Loucy (cell line): ENCODE data around the gene SLC35G1.

Experiments
- H2AFZ ChIP-seq: fragments of 200-600 bp; sonication (generic); 2 replicates; pipeline ENCODE4 v1.6.0; 2016; ENCODE audit warnings: antibody characterized with exemption, mild to moderate bottlenecking, low read length, moderate library complexity
- H3F3A ChIP-seq: fragments of 200-600 bp; 2 replicates; pipeline ENCODE4 v1.6.0; 2016; ENCODE audit warnings: antibody characterized with exemption, low read depth, mild to moderate bottlenecking
- H3K27me3 ChIP-seq: fragments of 200-600 bp; sonication (generic); 2 replicates; pipeline ENCODE4 v1.6.1; 2014; ENCODE audit warnings: low read length, mild to moderate bottlenecking; ENCODE audit not compliant: insufficient read depth, poor library complexity, severe bottlenecking
- H3K36me3 ChIP-seq: fragments of 200-600 bp; sonication (generic); 2 replicates; pipeline ENCODE4 v1.6.1; 2016; ENCODE audit warnings: low read length; ENCODE audit not compliant: insufficient read depth
- H3K4me1 ChIP-seq: fragments of 200-600 bp; sonication (generic); 2 replicates; pipeline ENCODE4 v1.5.1; 2014; ENCODE audit warnings: low read length, mild to moderate bottlenecking; ENCODE audit not compliant: insufficient read depth, poor library complexity, severe bottlenecking
- H3K4me2 ChIP-seq: fragments of 200-600 bp; sonication (generic); 2 replicates; pipeline ENCODE4 v1.6.0; 2014; ENCODE audit warnings: antibody characterized with exemption, low read length, low read depth, mild to moderate bottlenecking; ENCODE audit not compliant: poor library complexity, severe bottlenecking
- H3K4me3 ChIP-seq: fragments of 200-600 bp; sonication (generic); 2 replicates; pipeline ENCODE4 v1.5.1; 2014; ENCODE audit warnings: low read length, mild to moderate bottlenecking, mixed read lengths; ENCODE audit not compliant: poor library complexity, severe bottlenecking
- H3K79me2 ChIP-seq: fragments of 200-600 bp; sonication (generic); 2 replicates; pipeline ENCODE4 v1.6.1; 2014; ENCODE audit warnings: low read length; ENCODE audit not compliant: insufficient read depth
- H3K9ac ChIP-seq: fragments of 200-600 bp; sonication (generic); 2 replicates; pipeline ENCODE4 v1.6.0; 2014; ENCODE audit warnings: mild to moderate bottlenecking, low read depth, low read length, moderate library complexity; ENCODE audit not compliant: poor library complexity, severe bottlenecking
- H3K9me2 ChIP-seq: fragments of 200-600 bp; sonication (generic); replicated peaks from 2 replicates; pipeline ENCODE4 v1.6.1; 2016; ENCODE audit warnings: low read depth, low read length, mixed read lengths
- H3K9me3 ChIP-seq: fragments of 200-600 bp; sonication (generic); 2 replicates; pipeline ENCODE4 v1.6.1; 2014; ENCODE audit warnings: mild to moderate bottlenecking, antibody characterized with exemption, low read length, low read depth; ENCODE audit not compliant: insufficient read depth
- H4K20me1 ChIP-seq: fragments of 200-600 bp; sonication (generic); 2 replicates; pipeline ENCODE4 v1.6.0; 2014; ENCODE audit warnings: antibody characterized with exemption, low read length, mild to moderate bottlenecking; ENCODE audit not compliant: insufficient read depth, poor library complexity, severe bottlenecking
- EZH2phosphoT487 ChIP-seq: fragments of 200-600 bp; IDR thresholded peaks from 2 replicates; pipeline ENCODE4 v1.6.1; 2018; ENCODE audit warnings: antibody characterized with exemption, mild to moderate bottlenecking, moderate library complexity, borderline replicate concordance
- TF ChIP-seq, protein P1 (sequence below): fragments of 200-600 bp; sonication (generic); conservative IDR thresholded peaks from 2 replicates; pipeline ENCODE4 v1.5.1; 2014; ENCODE audit warnings: mild to moderate bottlenecking, antibody characterized with exemption, low read length

The SLC35G1 gene

DNA sequence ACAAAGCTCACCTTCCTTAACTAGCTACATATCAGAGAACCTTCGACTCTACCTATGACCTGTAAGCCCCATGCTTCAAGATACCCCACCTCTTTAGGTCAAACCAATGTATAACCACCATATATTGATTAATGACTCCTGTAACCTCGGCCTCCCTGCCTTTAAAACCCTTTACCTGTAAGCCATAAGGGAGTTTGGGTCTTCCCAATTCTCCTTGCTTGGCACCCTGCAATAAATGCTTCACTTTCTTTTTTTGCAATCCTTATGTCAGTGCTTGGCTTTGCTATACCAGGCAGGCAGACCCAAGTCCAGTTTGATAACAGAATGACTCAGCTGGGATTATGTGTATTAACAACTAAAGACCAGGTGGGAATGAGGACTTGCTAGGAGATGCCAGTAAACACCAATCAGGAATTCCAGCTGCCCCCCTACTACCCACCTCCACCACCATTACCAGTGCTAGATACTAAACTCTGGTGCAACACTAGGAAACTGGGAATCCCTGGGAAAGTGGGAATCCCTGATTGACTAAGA, 22.0 kb upstream of the SLC35G1 start:
- H3F3A ChIP-seq, result no peaks in the 10 kb centered on the region
- TF ChIP-seq, protein P1, sequence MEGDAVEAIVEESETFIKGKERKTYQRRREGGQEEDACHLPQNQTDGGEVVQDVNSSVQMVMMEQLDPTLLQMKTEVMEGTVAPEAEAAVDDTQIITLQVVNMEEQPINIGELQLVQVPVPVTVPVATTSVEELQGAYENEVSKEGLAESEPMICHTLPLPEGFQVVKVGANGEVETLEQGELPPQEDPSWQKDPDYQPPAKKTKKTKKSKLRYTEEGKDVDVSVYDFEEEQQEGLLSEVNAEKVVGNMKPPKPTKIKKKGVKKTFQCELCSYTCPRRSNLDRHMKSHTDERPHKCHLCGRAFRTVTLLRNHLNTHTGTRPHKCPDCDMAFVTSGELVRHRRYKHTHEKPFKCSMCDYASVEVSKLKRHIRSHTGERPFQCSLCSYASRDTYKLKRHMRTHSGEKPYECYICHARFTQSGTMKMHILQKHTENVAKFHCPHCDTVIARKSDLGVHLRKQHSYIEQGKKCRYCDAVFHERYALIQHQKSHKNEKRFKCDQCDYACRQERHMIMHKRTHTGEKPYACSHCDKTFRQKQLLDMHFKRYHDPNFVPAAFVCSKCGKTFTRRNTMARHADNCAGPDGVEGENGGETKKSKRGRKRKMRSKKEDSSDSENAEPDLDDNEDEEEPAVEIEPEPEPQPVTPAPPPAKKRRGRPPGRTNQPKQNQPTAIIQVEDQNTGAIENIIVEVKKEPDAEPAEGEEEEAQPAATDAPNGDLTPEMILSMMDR, result no peak
- H3K4me3 ChIP-seq, result no peak overlapping the region
- no peak overlapping the region for H3K4me2 ChIP-seq
- no peaks in the 10 kb centered on the region for H4K20me1 ChIP-seq
- H3K9me3 ChIP-seq, result no peaks in the 10 kb centered on the region
- H3K9ac ChIP-seq, result no peak overlapping the region
- H3K79me2 ChIP-seq, result no peaks in the 10 kb centered on the region
- no peaks in the 10 kb centered on the region for H3K9me2 ChIP-seq
- no peaks in the 10 kb centered on the region for H3K36me3 ChIP-seq
- H3K27me3 ChIP-seq, result no peaks in the 10 kb centered on the region
- no peak overlapping the region for H2AFZ ChIP-seq
- no peaks in the 10 kb centered on the region for H3K4me1 ChIP-seq

DNA sequence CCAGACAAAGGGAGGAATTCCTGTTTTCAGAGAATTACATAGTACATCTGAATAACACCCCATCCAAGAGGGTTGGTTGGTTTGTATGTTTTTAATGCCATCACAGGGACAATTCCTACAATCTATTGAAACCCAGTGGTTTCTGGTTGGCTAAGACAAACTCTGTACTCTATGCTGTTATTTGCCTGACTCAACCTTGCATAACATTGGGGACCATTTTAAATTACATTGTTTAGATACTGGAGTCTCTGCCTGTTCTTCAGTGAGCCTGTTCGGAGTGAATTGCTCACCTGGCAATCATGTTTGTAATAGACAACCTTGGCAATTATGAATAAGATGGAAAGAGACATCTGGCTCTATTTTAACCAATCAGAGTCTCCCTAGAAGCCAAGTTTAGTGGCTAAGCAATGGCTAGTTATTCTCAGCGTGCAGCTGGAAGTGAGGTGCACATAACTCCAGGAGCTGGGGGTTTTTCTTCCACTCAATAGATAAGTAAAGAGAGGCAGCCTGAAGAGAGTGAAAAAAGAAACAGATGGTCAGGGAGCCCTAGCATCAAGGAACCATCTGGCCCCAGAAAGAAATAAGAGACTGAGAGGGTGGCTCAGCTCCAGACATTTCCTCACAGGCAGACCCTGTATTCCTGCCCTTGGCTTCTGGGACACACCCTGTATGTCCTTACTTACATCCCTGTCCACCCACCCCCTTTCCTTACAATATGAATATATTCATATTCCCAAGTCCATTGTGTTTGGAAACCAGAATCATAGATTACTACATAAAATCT, 21.2 kb upstream of the SLC35G1 start:
- no peaks in the 10 kb centered on the region for H3K27me3 ChIP-seq
- no peaks in the 10 kb centered on the region for H3F3A ChIP-seq
- H3K9me2 ChIP-seq, result no peaks in the 10 kb centered on the region
- H3K9me3 ChIP-seq, result no peaks in the 10 kb centered on the region
- no peaks in the 10 kb centered on the region for H3K79me2 ChIP-seq
- no peak overlapping the region for H2AFZ ChIP-seq
- no peak for TF ChIP-seq EZH2phosphoT487
- TF ChIP-seq, protein P1, result no peak
- H3K36me3 ChIP-seq, result no peaks in the 10 kb centered on the region
- H3K4me2 ChIP-seq, result no peak overlapping the region
- H3K4me3 ChIP-seq, result no peak overlapping the region
- no peaks in the 10 kb centered on the region for H3K4me1 ChIP-seq
- H3K9ac ChIP-seq, result no peak overlapping the region
- no peaks in the 10 kb centered on the region for H4K20me1 ChIP-seq

DNA sequence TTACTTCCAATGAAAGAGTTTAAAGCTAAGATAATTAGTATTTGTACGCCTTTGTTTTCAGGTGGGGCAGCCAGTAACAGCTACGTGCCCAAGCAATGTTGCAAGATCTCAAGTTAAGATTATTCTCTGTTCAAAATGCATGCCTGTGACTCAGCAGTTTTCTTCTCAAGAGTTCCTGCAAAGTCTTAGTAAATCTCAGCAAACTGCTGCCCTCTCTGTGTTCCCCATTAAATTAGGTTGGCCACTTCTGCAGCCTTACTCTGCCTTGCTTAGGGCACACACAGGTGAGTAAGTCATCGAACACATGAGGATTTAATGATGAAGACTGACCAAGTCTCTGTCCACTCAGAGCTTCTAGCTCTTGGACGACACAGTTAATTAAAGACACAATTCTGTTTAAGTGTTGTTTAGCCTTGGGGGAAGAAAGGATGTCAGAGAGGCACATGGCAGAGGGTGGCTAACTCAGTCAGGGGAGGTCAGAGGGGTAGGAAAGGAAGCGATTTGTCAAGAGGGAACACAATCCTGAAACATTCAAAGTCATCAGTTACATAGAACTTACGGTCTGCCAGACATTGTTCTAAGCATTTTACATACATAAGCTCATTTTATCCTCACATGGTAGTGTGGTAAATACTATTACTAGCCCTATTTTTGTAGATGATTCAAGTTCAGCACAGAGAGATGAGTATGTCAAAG, 20.2 kb upstream of the SLC35G1 start:
- Histone ChIP-seq H3K9me3 (no peaks in the 10 kb centered on the region), H3K79me2 (no peaks in the 10 kb centered on the region), H3K9ac (no peak overlapping the region), H3K4me1 (no peaks in the 10 kb centered on the region), H3K4me3 (no peak overlapping the region), H3K4me2 (no peak overlapping the region), H3K36me3 (no peaks in the 10 kb centered on the region), H3K27me3 (no peaks in the 10 kb centered on the region), H4K20me1 (no peaks in the 10 kb centered on the region), H3F3A (no peaks in the 10 kb centered on the region), H2AFZ (no peak overlapping the region), H3K9me2 (no peaks in the 10 kb centered on the region)
- no peak for TF ChIP-seq EZH2phosphoT487
- TF ChIP-seq, protein P1, result no peak
